DND-41 (cell line): ENCODE data around the gene TAOK3.

ENCODE experiments used
- EZH2 ChIP-seq: IDR thresholded peaks from 3 replicates; pipeline ENCODE4 v1.6.1; 2012; ENCODE audit warnings: borderline replicate concordance, low read depth, mild to moderate bottlenecking, moderate library complexity, low read length, inconsistent platforms; ENCODE audit not compliant: severe bottlenecking
- TF ChIP-seq, protein P1 (sequence below): IDR thresholded peaks from 2 replicates; pipeline ENCODE4 v1.5.1; 2012; ENCODE audit warnings: borderline replicate concordance, low read length, moderate library complexity, mild to moderate bottlenecking; ENCODE audit not compliant: poor library complexity, severe bottlenecking; ENCODE audit errors: extremely low read depth

DNA sequence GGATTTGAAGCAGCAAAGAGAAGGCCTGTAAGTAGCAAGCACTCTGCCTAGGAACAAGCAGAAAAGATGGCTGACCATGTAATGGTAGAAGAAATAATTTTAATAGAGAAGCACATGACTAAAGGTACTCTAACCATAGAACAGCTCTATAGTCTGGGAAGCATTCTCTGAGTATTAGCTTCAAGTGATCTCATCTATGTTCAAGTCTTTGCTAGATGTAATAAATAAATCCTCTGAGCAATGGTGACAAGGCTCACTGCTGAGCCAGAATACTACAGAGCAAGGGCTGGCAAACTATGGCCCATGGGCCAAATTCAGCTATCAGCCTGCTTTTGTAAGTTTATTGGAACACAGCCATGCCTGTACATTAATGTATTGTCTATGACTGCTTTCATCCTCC lies 152.0 kb downstream of the TAOK3 start:
- TF ChIP-seq EZH2: no peak
- TF ChIP-seq, protein P1, sequence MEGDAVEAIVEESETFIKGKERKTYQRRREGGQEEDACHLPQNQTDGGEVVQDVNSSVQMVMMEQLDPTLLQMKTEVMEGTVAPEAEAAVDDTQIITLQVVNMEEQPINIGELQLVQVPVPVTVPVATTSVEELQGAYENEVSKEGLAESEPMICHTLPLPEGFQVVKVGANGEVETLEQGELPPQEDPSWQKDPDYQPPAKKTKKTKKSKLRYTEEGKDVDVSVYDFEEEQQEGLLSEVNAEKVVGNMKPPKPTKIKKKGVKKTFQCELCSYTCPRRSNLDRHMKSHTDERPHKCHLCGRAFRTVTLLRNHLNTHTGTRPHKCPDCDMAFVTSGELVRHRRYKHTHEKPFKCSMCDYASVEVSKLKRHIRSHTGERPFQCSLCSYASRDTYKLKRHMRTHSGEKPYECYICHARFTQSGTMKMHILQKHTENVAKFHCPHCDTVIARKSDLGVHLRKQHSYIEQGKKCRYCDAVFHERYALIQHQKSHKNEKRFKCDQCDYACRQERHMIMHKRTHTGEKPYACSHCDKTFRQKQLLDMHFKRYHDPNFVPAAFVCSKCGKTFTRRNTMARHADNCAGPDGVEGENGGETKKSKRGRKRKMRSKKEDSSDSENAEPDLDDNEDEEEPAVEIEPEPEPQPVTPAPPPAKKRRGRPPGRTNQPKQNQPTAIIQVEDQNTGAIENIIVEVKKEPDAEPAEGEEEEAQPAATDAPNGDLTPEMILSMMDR: no peak
